ENCODE data around the gene METTL1.
"Not testable (repeated sequence)": the region's sequence is repeated elsewhere in the genome, so short reads cannot be mapped to it uniquely, and the experiment has no call there.

The METTL1 gene

GRCh38 chr12:57780284-57780897 is 8.5 kb upstream of the METTL1 start:
- WGBS, 2 experiments, result 85 to 87% methylated on average over 4 of the region's 4 CpGs
- H3K36me3 ChIP-seq (ENCODE audit: control insufficient read depth, insufficient read depth, low read length), result peaks cover 10% of the 10 kb centered on the region
- no peaks in the 10 kb centered on the region for H3K9me3 ChIP-seq (ENCODE audit: control insufficient read depth, low read length)
- H3K27me3 ChIP-seq (ENCODE audit: control insufficient read depth, insufficient read depth, low read length, poor library complexity, severe bottlenecking), result no peaks in the 10 kb centered on the region
- no peak overlapping the region for H3K27ac ChIP-seq (ENCODE audit: insufficient read depth, low read depth, low read length, poor library complexity, severe bottlenecking)
- H3K4me1 ChIP-seq (ENCODE audit: control insufficient read depth, insufficient read depth, low read length), result peaks cover 5% of the 10 kb centered on the region
- no peak overlapping the region for H3K4me3 ChIP-seq (ENCODE audit: insufficient read depth, low read depth, low read length)

GRCh38 chr12:57779736-57780135 is 7.8 kb upstream of the METTL1 start:
- H3K9me3 ChIP-seq (ENCODE audit: control insufficient read depth, low read length), result no peaks in the 10 kb centered on the region
- H3K4me1 ChIP-seq (ENCODE audit: control insufficient read depth, insufficient read depth, low read length), result peaks cover 5% of the 10 kb centered on the region
- no peak overlapping the region for H3K27ac ChIP-seq (ENCODE audit: insufficient read depth, low read depth, low read length, poor library complexity, severe bottlenecking)
- no peaks in the 10 kb centered on the region for H3K27me3 ChIP-seq (ENCODE audit: control insufficient read depth, insufficient read depth, low read length, poor library complexity, severe bottlenecking)
- peaks cover 5% of the 10 kb centered on the region for H3K36me3 ChIP-seq (ENCODE audit: control insufficient read depth, insufficient read depth, low read length)
- H3K4me3 ChIP-seq (ENCODE audit: insufficient read depth, low read depth, low read length), result no peak overlapping the region
- WGBS, 2 experiments, result 82 to 87% methylated on average over 1 of the region's 1 CpG

DNA sequence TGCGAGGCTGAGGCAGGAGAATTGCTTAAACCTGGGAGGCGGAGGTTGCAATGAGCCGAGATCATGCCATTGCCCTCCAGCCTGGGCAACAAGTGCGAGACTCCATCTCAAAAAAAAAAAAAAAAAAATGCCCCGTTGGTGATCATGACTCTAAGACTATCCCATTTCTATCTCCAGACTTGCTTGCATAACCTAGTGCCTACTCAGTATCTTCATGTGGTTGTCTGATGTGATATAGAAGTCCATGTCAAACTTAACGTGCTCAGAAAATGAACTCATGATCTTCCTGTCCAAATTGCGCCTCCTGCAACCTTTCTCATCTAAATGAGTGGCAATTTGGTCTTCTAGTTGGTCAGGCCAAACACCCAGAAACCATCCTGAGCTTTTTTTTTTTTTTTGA is 6.0 kb upstream of the METTL1 start:
- no peaks in the 10 kb centered on the region for H3K36me3 ChIP-seq (ENCODE audit: control insufficient read depth, insufficient read depth, low read length)
- H3K4me1 ChIP-seq (ENCODE audit: control insufficient read depth, insufficient read depth, low read length), result no peaks in the 10 kb centered on the region
- peaks cover 8% of the 10 kb centered on the region for H3K27me3 ChIP-seq (ENCODE audit: control insufficient read depth, insufficient read depth, low read length, poor library complexity, severe bottlenecking)
- H3K9me3 ChIP-seq (ENCODE audit: control insufficient read depth, low read length), result no peaks in the 10 kb centered on the region
- H3K4me3 ChIP-seq (ENCODE audit: insufficient read depth, low read depth, low read length), result no peak overlapping the region
- WGBS, 2 experiments, result 91 to 98% methylated on average over 6 of the region's 7 CpGs
- no peak overlapping the region for H3K27ac ChIP-seq (ENCODE audit: insufficient read depth, low read depth, low read length, poor library complexity, severe bottlenecking)

GRCh38 chr12:57777367-57777766 is 5.5 kb upstream of the METTL1 start:
- H3K27me3 ChIP-seq (ENCODE audit: control insufficient read depth, insufficient read depth, low read length, poor library complexity, severe bottlenecking), result peaks cover 10% of the 10 kb centered on the region
- no peak overlapping the region for H3K27ac ChIP-seq (ENCODE audit: insufficient read depth, low read depth, low read length, poor library complexity, severe bottlenecking)
- 78 to 93% methylated on average over 7 of the region's 7 CpGs for WGBS, 2 experiments
- H3K4me1 ChIP-seq (ENCODE audit: control insufficient read depth, insufficient read depth, low read length), result no peaks in the 10 kb centered on the region
- no peak overlapping the region for H3K4me3 ChIP-seq (ENCODE audit: insufficient read depth, low read depth, low read length)
- H3K36me3 ChIP-seq (ENCODE audit: control insufficient read depth, insufficient read depth, low read length), result no peaks in the 10 kb centered on the region
- H3K9me3 ChIP-seq (ENCODE audit: control insufficient read depth, low read length), result no peaks in the 10 kb centered on the region

GRCh38 chr12:57776247-57776587 is 4.3 kb upstream of the METTL1 start:
- Histone ChIP-seq H3K27me3 (ENCODE audit: control insufficient read depth, insufficient read depth, low read length, poor library complexity, severe bottlenecking) (peaks cover 10% of the 10 kb centered on the region), H3K27ac (ENCODE audit: insufficient read depth, low read depth, low read length, poor library complexity, severe bottlenecking) (no peak overlapping the region), H3K36me3 (ENCODE audit: control insufficient read depth, insufficient read depth, low read length) (no peaks in the 10 kb centered on the region), H3K9me3 (ENCODE audit: control insufficient read depth, low read length) (no peaks in the 10 kb centered on the region), H3K4me1 (ENCODE audit: control insufficient read depth, insufficient read depth, low read length) (no peaks in the 10 kb centered on the region), H3K4me3 (ENCODE audit: insufficient read depth, low read depth, low read length) (no peak overlapping the region)
- 86 to 88% methylated on average over 2 of the region's 2 CpGs for WGBS, 2 experiments

GRCh38 chr12:57775563-57776246 is 3.8 kb upstream of the METTL1 start:
- Histone ChIP-seq H3K36me3 (ENCODE audit: control insufficient read depth, insufficient read depth, low read length) (no peaks in the 10 kb centered on the region), H3K4me3 (ENCODE audit: insufficient read depth, low read depth, low read length) (no peak overlapping the region), H3K9me3 (ENCODE audit: control insufficient read depth, low read length) (no peaks in the 10 kb centered on the region), H3K27ac (ENCODE audit: insufficient read depth, low read depth, low read length, poor library complexity, severe bottlenecking) (no peak overlapping the region), H3K4me1 (ENCODE audit: control insufficient read depth, insufficient read depth, low read length) (peaks cover 2% of the 10 kb centered on the region), H3K27me3 (ENCODE audit: control insufficient read depth, insufficient read depth, low read length, poor library complexity, severe bottlenecking) (peaks cover 10% of the 10 kb centered on the region)
- WGBS, 2 experiments, result 83 to 86% methylated on average over 4 of the region's 4 CpGs

- Histone ChIP-seq H3K9me3 (ENCODE audit: control insufficient read depth, low read length) (no peaks in the 10 kb centered on the region), H3K27ac (ENCODE audit: insufficient read depth, low read depth, low read length, poor library complexity, severe bottlenecking) (no peak overlapping the region), H3K4me3 (ENCODE audit: insufficient read depth, low read depth, low read length) (no peak overlapping the region), H3K4me1 (ENCODE audit: control insufficient read depth, insufficient read depth, low read length) (peaks cover 2% of the 10 kb centered on the region), H3K27me3 (ENCODE audit: control insufficient read depth, insufficient read depth, low read length, poor library complexity, severe bottlenecking) (peaks cover 10% of the 10 kb centered on the region), H3K36me3 (ENCODE audit: control insufficient read depth, insufficient read depth, low read length) (no peaks in the 10 kb centered on the region)
- WGBS, 2 experiments, result 84 to 92% methylated on average over 3 of the region's 3 CpGs
Observed at GRCh38 chr12:57775044-57775443, 3.1 kb upstream of the METTL1 start.

GRCh38 chr12:57774634-57775033 is 2.7 kb upstream of the METTL1 start:
- H3K4me3 ChIP-seq (ENCODE audit: insufficient read depth, low read depth, low read length); H3K36me3 ChIP-seq (ENCODE audit: control insufficient read depth, insufficient read depth, low read length); H3K27ac ChIP-seq (ENCODE audit: insufficient read depth, low read depth, low read length, poor library complexity, severe bottlenecking); H3K9me3 ChIP-seq (ENCODE audit: control insufficient read depth, low read length); H3K4me1 ChIP-seq (ENCODE audit: control insufficient read depth, insufficient read depth, low read length): not testable (repeated sequence)
- WGBS, 2 experiments, result 93 to 94% methylated on average over 11 of the region's 11 CpGs
- peaks cover 10% of the 10 kb centered on the region for H3K27me3 ChIP-seq (ENCODE audit: control insufficient read depth, insufficient read depth, low read length, poor library complexity, severe bottlenecking)

DNA sequence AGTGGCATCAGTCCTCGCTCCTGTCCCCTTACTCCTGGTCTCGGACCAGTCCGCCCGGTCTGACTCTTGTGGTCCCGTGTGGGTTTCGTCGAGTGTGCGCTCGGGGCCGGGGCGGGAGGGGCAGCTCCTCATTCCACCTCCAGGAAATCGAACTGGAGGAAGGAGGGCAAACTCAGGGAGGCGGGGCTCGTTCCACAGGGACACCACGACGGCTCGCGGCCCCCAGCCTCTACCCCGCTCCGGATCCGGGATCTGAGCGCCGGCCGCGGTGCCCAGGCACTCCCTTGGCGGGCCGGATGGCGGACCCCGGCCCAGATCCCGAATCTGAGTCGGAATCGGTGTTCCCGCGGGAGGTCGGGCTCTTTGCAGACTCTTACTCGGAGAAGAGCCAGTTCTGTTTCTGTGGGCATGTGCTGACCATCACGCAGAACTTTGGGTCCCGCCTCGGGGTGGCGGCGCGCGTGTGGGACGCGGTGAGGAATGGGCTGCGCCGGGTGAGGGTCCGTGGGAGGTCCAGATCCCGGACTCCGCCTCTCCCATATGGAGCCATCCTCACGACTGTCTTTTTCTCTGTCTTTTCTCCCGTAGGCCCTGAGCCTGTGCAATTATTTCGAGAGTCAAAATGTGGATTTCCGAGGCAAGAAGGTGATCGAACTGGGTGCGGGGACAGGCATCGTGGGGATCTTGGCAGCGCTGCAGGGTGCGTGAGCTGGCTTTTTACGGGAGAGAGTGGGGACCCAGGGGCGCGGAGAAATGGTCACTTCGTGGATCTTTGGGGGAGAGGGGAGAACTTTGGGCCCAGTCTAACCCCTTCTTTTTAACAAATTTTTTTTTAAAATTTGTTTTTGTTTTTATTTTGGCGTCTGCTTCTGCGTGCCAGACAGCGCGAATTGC is 771 bp upstream of the METTL1 start, which contains the start of gene EEF1AKMT3:
Gene EEF1AKMT3, plus strand, starts transcription at position 186 of the 894 bp plus-strand sequence. Its CDS starts 111 bp downstream, at position 297.
- Histone ChIP-seq H3K4me1 (ENCODE audit: control insufficient read depth, insufficient read depth, low read length) (peaks cover 2% of the 10 kb centered on the region), H3K27ac (ENCODE audit: insufficient read depth, low read depth, low read length, poor library complexity, severe bottlenecking) (peak within 1 kb of the TSS; percentile 92)
- 7% methylated on average over 67 of the region's 67 CpGs for WGBS, 2 experiments

More for the DNA sequence above, 771 bp upstream of the METTL1 start, which contains the start of gene EEF1AKMT3:
- H3K9me3 ChIP-seq (ENCODE audit: control insufficient read depth, low read length), result no peaks in the 10 kb centered on the region
- H3K36me3 ChIP-seq (ENCODE audit: control insufficient read depth, insufficient read depth, low read length), result no peaks in the 10 kb centered on the region
- H3K27me3 ChIP-seq (ENCODE audit: control insufficient read depth, insufficient read depth, low read length, poor library complexity, severe bottlenecking), result peaks cover 12% of the 10 kb centered on the region
- peak within 1 kb of the TSS; percentile 59 for H3K4me3 ChIP-seq (ENCODE audit: insufficient read depth, low read depth, low read length)

All from ectodermal cell (in vitro differentiated cells).